ENCODE data around the gene ARL15. TPM values are rescaled to one million over a fixed set of nuclear protein-coding genes. Genes with fewer than 3 reads are reported as not detected.

The ARL15 gene
- total and polyA plus RNA-seq, 2 of the 4 experiments (the other 2 are of a cell fraction): 7.3 to 19.2 TPM

- no peak overlapping the region for H3K9ac ChIP-seq (ENCODE audit: low read depth, low read length)
- H3K27ac ChIP-seq (ENCODE audit: insufficient read depth, low read length): no peak overlapping the region; the same call in 1 of the 2 replicates
- CTCF ChIA-PET: no interaction called here
- H4K91ac ChIP-seq (ENCODE audit: insufficient read depth, low read depth, low read length): 0 out of 2 replicates have a peak overlapping the region, but pooled peaks have one; percentile 35
- in situ Hi-C loops (cut with MboI; ENCODE audit: low sequenced_read_pairs): no loop called here
- no peak overlapping the region for H3K4ac ChIP-seq (ENCODE audit: low read depth, low read length)
- no peaks in the 10 kb centered on the region for H3K27me3 ChIP-seq (ENCODE audit: control insufficient read depth, insufficient read depth, low read length)
- H4K8ac ChIP-seq (ENCODE audit: low read depth in 2 of 2, low read length in 2 of 2): no peak overlapping the region
- no peak overlapping the region for H2BK120ac ChIP-seq (ENCODE audit: low read depth, low read length)
- peaks cover 7% of the 10 kb centered on the region for H3K4me1 ChIP-seq (ENCODE audit: control insufficient read depth, insufficient read depth, low read length)
- no peak overlapping the region for H2BK20ac ChIP-seq (ENCODE audit: low read depth, low read length)
- dilution Hi-C loops (cut with HindIII; ENCODE audit: low sequenced_read_pairs, unreplicated experiment): no loop called here
- no peak overlapping the region for H3K23ac ChIP-seq (ENCODE audit: low read depth, low read length)
- H2AFZ ChIP-seq (replicated peaks; ENCODE audit: low read length, poor library complexity): peak overlapping the region; percentile 17
- intact Hi-C loops (cut with micrococcal nuclease): no loop called here
- H2BK15ac ChIP-seq (ENCODE audit: low read depth, low read length): no peak overlapping the region
- no peaks in the 10 kb centered on the region for H4K20me1 ChIP-seq (ENCODE audit: insufficient read depth, low read length)
- H3K9me3 ChIP-seq (ENCODE audit: control insufficient read depth, insufficient read depth, low read length): no peaks in the 10 kb centered on the region
- H2BK5ac ChIP-seq (ENCODE audit: low read depth, low read length, poor library complexity, severe bottlenecking): no peak overlapping the region
- no peak overlapping the region for H3K56ac ChIP-seq (ENCODE audit: extremely low read depth, insufficient read depth, low read length)
- no peaks in the 10 kb centered on the region for H3K79me1 ChIP-seq (ENCODE audit: low read depth in 1 of 2, low read length in 2 of 2)
- POLR2A ChIA-PET (ENCODE audit: unreplicated experiment): no interaction called here
- no peak overlapping the region for H3K4me2 ChIP-seq (ENCODE audit: low read depth, low read length)
- no peaks in the 10 kb centered on the region for H3K36me3 ChIP-seq (ENCODE audit: control insufficient read depth, insufficient read depth, low read length)
- H3K4me3 ChIP-seq (ENCODE audit: insufficient read depth, low read depth, low read length): no peak overlapping the region
- no peak overlapping the region for H2AK9ac ChIP-seq (replicated peaks; ENCODE audit: low read depth, low read length, poor library complexity)
- ATAC-seq (ENCODE audit: low read depth): peak; percentile 92
- H2AK5ac ChIP-seq (ENCODE audit: low read depth, low read length): no peak overlapping the region
- peak overlapping the region; percentile 48; the same call in 1 of the 2 replicates for H3K18ac ChIP-seq (ENCODE audit: low read depth, low read length)
- H3K14ac ChIP-seq (replicated peaks; ENCODE audit: low read depth, low read length): no peak overlapping the region
- BruUV-seq (replicated peaks): no TSS peak
- no peak for TF ChIP-seq MXI1 (IDR thresholded peaks at IDR 0.05; ENCODE audit: borderline replicate concordance, low read depth, low read length)
- no peak for TF ChIP-seq RFX5 (IDR thresholded peaks at IDR 0.05; ENCODE audit: low read depth, low read length)
- no peak for TF ChIP-seq MAFK (IDR thresholded peaks at IDR 0.05; ENCODE audit: low read depth, low read length)
- no peak for TF ChIP-seq CHD1 (IDR thresholded peaks at IDR 0.05; ENCODE audit: low read depth, low read length)
- no peak for TF ChIP-seq USF2 (IDR thresholded peaks at IDR 0.05; ENCODE audit: low read depth, low read length)
- peak; percentile 48; the same call in 1 of the 2 replicates for TF ChIP-seq NFE2L2 (IDR thresholded peaks at IDR 0.05; ENCODE audit: low read depth, low read length)
- no peak for TF ChIP-seq CEBPB (IDR thresholded peaks at IDR 0.05; ENCODE audit: low read depth, low read length)
- no peak overlapping the region for H4K5ac ChIP-seq (ENCODE audit: low read depth, low read length)
- peak; percentile 67 for DNase-seq
- peaks cover 3% of the 10 kb centered on the region; the same call in 1 of the 2 replicates for H3K9me1 ChIP-seq (ENCODE audit: insufficient read depth, low read length)
Observed at GRCh38 chr5:53882676-53883031, 427.7 kb downstream of the ARL15 start.
